GM18508 (cell line): ENCODE measurements around the gene VENTX.

Experiments used
- ATAC-seq: cut with Tn5 transposase; IDR thresholded peaks from one replicate; pipeline ENCODE4 v1.9.1; 2021; ENCODE audit warnings: moderate number of reproducible peaks; ENCODE audit not compliant: insufficient read depth, unreplicated experiment

VENTX gene

GRCh38 chr10:133279326-133280226 lies 41.9 kb downstream of the VENTX start:
- no peak for ATAC-seq

DNA sequence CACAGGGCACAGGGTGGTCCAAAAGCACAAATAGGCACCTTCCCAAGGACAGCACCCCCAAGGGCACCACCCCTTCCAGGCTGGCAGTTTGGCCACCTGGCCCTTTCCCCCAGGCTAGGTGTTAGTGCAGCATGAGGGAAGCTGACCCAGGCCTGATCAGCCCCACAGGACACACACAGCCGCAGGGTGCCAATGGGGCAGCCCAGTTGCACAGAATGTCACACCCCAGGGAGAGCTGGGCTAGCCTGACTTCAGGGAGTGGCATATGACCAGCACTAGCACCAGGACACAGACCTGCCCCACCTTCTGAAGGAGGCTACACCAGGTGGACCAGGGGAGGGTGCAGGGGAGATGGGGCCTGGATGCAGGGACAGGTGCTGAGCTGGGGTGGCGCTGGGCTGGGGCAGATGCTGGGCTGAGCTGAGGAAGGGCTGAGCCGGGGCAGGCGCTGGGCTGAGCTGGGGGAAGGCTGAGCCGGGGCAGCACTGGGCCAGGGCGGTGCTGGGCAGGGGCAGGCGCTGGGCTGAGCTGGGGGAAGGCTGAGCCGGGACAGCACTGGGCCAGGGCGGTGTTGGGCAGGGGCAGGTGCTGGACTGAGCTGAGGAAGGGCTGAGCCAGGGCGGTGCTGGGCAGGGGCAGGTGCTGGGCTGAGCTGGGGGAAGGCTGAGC lies 42.9 kb downstream of the VENTX start:
- no peak for ATAC-seq

- no peak for ATAC-seq
Measured at GRCh38 chr10:133281084-133281483, 43.4 kb downstream of the VENTX start.

DNA sequence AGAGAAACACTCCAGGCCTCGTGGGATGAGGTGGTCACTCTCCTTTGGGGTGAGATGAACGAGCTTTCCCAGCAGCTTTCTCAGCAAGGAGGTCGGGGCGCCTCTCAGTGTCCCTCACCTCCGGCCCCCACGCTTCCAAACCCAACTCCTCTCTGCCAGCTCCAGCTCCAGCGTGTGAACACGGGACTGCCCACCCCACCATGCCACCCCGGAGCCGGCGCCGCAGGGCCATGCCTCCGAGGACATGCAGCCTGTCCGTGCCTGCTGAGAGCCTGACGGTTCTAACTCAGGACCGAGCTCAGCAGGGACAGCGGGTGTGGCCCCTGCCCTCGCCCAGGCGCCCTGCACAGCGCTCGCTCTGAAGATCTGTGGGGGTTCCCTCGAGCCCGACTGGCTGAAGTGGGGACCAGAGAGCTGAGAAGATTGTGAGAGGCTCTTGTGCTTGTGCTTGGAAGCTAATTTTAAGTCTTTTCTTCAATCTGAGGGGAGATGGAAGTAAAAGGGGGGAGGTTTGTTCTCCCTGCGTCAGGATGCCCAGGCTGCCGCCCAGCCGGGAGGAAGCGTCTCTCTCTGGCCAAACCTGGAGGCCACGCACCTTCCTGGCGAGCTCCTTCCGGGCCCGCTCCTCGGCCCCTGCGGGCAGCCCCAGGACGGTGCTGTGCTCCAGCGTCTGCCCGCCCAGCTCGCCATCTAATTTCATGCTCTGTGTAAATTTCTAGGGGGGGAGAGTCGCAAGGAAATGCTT lies 44.1 kb downstream of the VENTX start:
- ATAC-seq: no peak

GRCh38 chr10:133282846-133283390 lies 45.3 kb downstream of the VENTX start:
- ATAC-seq: no peak

DNA sequence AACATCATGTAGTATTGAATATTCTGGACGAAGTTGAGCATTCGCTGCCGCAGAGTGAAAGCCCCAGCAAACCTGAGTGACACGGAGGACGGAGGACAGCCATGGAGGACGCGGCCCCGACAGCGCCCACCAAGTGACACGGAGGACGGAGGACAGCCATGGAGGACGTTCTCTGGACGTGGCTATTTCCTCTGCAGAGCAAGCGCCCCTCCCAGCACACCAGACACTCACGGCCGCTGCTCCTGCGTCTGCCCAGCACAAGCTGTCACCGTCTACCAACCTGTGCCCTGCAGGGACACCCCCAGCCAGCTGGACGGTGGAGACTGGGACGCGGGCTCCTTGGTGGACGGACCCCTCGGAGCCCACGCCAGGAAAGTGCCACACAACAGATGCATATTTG lies 46.3 kb downstream of the VENTX start:
- no peak for ATAC-seq

DNA sequence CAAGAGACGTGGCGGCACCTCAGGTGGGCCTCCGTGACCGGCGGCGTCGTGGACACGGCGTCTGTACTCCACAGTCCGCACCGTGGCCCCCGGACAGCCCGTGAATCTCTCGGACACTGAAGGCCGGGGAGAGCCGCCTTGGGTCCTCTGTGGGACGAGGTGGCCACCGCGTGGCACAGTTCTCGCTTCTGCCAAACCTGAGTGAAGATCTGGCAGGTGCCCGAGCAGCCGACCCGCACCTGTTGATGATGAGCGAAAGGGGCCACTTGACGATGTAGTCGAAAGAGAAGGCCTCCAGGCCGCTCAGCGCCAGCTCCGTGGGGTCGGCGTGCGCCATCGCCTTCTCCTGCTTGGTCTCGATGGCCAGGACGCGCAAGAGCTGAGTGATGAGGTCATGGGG lies 47.6 kb downstream of the VENTX start:
- ATAC-seq: no peak

- ATAC-seq: no peak
Measured at GRCh38 chr10:133286366-133286765, 48.7 kb downstream of the VENTX start.

GRCh38 chr10:133287832-133288500 lies 50.3 kb downstream of the VENTX start:
- no peak for ATAC-seq

GRCh38 chr10:133289761-133290160 lies 52.1 kb downstream of the VENTX start:
- no peak for ATAC-seq
